Ramos (cell line): ENCODE data around the gene WDR82.
"Not testable (repeated sequence)": the region's sequence is repeated elsewhere in the genome, so short reads cannot be mapped to it uniquely, and the experiment has no call there.

ENCODE experiments used
- in situ Hi-C: fragments of 300-500 bp; cut with MboI; formaldehyde crosslinking; loops from one replicate; pipeline ENCODE4 v1.14.3; 2022; ENCODE audit warnings: low sequenced_read_pairs; ENCODE audit not compliant: unreplicated experiment

The WDR82 gene

GRCh38 chr3:52290596-52291507 lies 12.4 kb upstream of the WDR82 start:
- in situ Hi-C loops: no loop called here

DNA sequence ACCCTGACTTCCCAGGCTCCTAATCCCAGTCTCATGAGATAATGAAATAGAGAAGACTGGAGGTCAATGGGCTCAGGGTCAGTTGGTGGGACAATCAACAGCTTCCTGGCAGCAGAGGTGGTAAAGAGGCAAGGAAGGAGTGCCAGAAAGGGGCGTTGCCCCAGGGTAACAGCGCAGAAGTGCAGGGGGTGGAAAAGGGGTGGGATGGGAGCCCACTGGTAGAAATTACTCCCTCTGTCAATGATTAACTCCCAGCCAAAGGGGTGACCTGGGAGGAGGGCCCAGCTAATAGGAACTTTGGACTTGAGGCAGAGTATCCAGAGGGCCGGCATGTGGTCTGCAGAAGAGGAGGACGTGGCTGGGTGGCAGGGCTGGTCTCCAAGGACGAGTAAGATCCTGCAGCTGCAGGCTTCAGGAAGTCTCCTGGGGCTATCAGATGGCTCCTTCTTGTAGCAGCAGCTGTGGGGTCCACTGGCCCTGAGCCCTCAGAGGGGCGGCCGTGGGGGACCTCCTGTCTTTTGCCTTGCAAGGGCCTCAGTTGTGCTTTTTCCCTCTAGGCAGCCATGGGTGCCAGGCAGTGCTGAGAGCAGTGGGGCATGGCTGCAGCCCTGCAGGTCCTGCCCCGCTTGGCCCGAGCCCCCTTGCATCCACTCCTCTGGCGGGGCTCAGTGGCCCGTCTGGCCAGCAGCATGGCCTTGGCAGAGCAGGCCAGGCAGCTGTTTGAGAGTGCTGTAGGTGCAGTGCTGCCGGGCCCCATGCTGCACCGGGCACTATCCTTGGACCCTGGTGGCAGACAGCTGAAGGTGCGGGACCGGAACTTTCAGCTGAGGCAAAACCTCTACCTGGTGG lies 11.5 kb upstream of the WDR82 start:
- in situ Hi-C loops: no loop called here

DNA sequence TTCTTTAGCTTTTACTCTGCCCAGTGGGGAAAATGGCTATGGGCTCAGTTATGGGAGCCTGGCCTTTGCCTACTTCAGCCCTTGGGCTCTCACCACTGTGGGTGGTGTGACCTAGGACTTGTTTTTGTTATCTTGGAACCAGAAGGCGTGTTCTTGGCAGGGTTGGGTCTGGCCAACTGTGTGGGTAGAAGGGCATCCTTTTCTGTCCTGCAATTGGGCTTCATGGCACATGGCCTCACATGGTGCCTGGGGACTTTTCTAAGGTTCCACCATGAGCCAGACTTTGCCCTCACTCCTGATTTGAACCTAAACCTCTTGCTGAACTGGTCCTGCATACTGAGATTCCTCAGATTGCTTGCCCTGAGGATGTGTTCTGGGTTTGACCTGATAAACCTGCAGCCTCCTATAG lies 10.9 kb upstream of the WDR82 start:
- in situ Hi-C loops: no loop called here

GRCh38 chr3:52288674-52289073 lies 10.2 kb upstream of the WDR82 start:
- in situ Hi-C loops: no loop called here

GRCh38 chr3:52286777-52287110 lies 8.3 kb upstream of the WDR82 start:
- in situ Hi-C loops: no loop called here

DNA sequence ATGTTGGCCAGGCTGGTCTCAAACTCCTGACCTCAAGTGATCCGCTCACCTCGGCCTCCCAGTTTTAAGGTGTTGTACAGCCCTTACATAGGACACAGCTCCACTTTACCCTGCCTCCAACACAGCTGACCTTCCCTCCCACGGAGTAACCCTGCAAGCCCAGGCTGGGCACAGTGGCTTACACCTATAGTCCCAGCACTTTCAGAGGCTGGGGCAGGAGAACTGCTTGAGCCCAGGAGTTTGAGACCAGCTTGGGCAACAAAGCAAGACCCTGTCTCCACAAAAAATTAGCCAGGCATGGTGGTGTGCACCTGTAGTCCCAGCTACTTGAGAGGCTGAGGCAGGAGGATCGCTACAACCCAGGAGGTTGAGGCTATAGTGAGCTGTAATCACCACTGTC lies 5.6 kb upstream of the WDR82 start:
- in situ Hi-C loops: not testable (repeated sequence)

DNA sequence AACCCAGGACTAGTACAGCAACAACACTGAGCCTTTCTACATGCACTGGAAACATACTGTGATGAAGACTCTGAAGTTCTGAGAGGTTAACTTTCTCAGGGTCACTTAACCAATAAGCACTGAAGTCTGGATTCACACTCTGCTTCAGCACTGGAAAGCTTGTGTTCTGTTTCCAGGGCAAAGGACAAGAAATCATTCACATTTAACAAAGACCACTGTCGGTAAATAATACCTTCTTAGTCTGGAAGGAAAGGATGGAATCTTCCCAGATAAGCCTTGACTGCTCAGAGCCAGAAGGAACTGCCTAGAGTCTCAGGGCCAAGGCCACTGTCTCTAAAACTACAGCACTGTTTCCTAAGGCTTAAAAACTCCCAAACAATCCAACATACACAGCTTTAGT lies 4.9 kb upstream of the WDR82 start:
- in situ Hi-C loops: no loop called here

- in situ Hi-C loops: no loop called here
Observed at GRCh38 chr3:52281981-52282801, 3.7 kb upstream of the WDR82 start.

- in situ Hi-C loops: no loop called here
Observed at GRCh38 chr3:52280050-52280461, 1.6 kb upstream of the WDR82 start.

- in situ Hi-C loops: no loop called here
Observed at GRCh38 chr3:52279596-52279995, 1.1 kb upstream of the WDR82 start.

DNA sequence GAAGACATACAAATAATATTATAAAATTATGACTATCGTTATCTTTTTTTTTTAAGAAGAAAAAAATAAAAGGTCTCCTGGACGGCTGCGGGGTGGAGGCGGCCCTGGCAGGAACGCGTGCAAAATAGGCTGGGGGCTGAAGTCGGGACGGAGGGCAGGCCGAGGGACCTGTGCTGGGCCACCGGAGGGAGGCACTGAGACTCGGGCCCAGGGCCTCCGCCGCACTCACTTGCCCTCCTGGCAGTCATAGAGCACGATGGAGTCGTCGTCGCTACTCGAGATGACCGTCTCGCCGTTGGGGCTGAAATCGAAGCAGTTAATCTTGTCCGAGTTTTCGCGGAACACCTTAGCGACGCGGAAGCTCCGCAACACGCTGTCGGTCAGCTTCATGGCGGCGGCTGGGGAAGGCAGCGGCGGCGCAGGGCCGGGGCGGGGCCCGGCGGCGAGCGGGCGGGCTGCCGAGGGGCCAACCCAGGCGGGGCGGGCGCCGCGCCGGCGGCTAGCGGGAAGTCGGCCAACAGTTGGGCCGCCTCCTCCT lies 408 bp downstream of the WDR82 start:
- in situ Hi-C loops: no loop called here

DNA sequence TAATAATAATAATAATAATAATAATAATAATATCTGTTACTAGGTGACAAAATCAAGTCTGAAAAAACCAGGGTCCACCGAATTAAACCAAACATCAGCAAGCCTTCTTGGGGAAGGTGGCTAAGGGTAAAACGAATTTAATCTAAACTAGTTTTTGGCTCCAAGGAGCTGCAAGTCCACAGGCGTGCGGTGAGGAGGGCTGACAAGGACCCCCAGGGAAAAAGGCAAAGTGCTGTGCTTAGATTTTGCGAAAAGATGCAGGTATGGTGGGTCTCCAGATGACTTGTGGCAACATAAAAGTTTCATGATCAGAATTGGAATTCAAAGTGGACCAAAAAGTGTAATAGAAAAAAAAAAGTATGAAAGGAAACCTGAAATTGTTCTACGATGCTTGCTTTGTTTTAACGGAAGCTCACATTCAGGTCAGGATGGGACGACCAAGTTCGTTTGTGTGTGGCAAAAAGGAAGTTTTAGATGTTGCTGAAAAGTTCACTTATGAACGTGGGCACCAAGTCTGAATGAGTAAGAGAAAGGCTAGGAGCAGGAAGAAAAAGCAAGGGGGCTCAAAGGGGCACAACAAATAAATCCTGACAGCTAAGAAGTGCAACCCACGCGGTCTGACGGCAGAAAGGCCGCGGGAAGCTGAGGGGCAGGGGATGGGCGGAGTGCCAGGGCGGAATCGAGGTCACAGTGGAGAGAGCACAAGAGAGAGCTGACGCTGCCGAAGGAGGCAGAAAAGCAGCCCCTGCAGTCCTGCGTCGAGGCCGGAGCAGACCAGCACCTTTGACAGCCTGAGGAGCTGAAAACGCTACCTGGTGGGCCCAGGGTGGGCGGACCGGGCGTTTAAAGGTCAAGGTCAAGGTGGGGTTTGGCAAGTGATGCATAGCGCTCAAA lies 1.1 kb downstream of the WDR82 start:
- in situ Hi-C loops: no loop called here

- in situ Hi-C loops: not testable (repeated sequence)
Observed at GRCh38 chr3:52274781-52275180, 3.7 kb downstream of the WDR82 start.

- in situ Hi-C loops: no loop called here
Observed at GRCh38 chr3:52272831-52273230, 5.6 kb downstream of the WDR82 start.

DNA sequence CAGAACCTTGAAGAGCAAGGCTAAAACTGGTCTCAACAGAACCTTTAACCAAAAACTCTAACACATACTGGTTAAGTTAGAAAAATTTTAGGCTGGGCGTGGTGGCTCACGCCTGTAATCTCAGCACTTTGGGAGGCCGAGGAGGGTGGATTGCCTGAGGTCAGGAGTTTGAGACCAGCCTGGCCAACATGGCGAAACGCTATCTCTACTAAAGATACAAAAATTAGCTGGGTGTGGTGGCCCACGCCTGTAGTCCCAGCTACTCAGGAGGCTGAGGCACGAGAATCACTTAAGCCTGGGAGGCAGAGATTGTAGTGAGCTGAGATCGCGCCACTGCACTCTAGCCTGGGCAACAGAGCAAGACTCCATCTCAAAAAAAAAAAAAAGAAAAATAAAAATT lies 6.3 kb downstream of the WDR82 start:
- in situ Hi-C loops: not testable (repeated sequence)

- in situ Hi-C loops: no loop called here
Observed at GRCh38 chr3:52270252-52270754, 8.1 kb downstream of the WDR82 start.

- in situ Hi-C loops: no loop called here
Observed at GRCh38 chr3:52269776-52270175, 8.7 kb downstream of the WDR82 start.

GRCh38 chr3:52268036-52268435 lies 10.4 kb downstream of the WDR82 start:
- in situ Hi-C loops: no loop called here

DNA sequence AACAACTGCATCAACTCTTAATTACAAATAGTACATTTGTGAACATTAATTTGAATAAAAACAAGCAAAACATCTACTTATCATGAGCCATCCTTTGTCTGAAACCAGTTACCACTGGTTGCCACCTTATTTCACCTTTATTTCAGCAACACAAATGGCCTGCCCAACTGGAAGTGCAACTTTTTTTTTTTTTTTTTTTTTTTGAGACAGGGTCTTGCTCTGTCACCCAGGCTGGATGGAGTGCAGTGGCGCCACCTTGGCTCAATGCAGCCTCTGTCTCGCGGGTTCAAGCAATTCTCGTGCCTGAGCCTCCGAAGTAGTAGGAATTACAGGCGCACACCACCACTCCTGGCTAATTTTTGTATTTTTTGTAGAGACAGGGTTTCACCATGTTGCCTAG lies 13.1 kb downstream of the WDR82 start:
- in situ Hi-C loops: no loop called here
